ENCODE results near the gene CAPZB.

- TF ChIP-seq GABPA (IDR thresholded peaks at IDR 0.05; ENCODE audit: low read depth): no peak
- TF ChIP-seq CTCF (IDR thresholded peaks at IDR 0.05): no peak
- TF ChIP-seq FOXM1 (IDR thresholded peaks at IDR 0.05; ENCODE audit: low read depth): no peak
- no peak for TF ChIP-seq TAF1 (IDR thresholded peaks at IDR 0.05; ENCODE audit: borderline replicate concordance, low read depth, low read length)
- no peak for TF ChIP-seq EP300 (IDR thresholded peaks at IDR 0.05; ENCODE audit: borderline replicate concordance in 1 of 2, low read depth in 1 of 2, low read length in 1 of 2)
Observed at GRCh38 chr1:19465123-19465522, 20.2 kb downstream of the CAPZB start.

All from SK-N-SH (cell line).